Endothelial cell of umbilical vein (primary cell): ENCODE measurements around the gene CEP162. TPM values are rescaled to one million over a fixed set of nuclear protein-coding genes. Genes with fewer than 3 reads are reported as not detected.

ENCODE experiments used
- BruUV-seq: library from RNA; stranded (reverse); fragments of 400-500 nt; replicated peaks from 2 replicates; lab custom pipeline; 2021; lab: Mats Ljungman, UMichigan
- CTCF ChIA-PET: fragments of 300-600, 350-600 bp; sonication (Branson Sonifier 250); formaldehyde crosslinking; loops from one replicate; lab custom pipeline; 2021; ENCODE audit warnings: antibody characterized with exemption, inconsistent platforms; lab: Charles Lee
- POLR2A ChIA-PET: fragments of 300-600, 350-600 bp; sonication (Branson Sonifier 250); formaldehyde crosslinking; loops from one replicate; lab custom pipeline; 2021; ENCODE audit warnings: antibody characterized with exemption, inconsistent platforms; lab: Charles Lee
- DNase-seq: peaks from one replicate; pipeline ENCODE4 v3.0.0-alpha.2; 2011; ENCODE audit warnings: low read depth, low spot score
- FAIRE-seq: peaks from 2 replicates; lab custom pipeline; 2011; peaks lifted over from hg19 to GRCh38; lab: Jason Lieb, UNC
- H2AFZ ChIP-seq: 2 replicates; pipeline ENCODE4 v1.6.0; 2012; ENCODE audit warnings: low read depth, low read length, control low read depth, inconsistent platforms
- H3K27ac ChIP-seq: 2 replicates; pipeline ENCODE4 v1.5.1; 2011; ENCODE audit warnings: low read depth, mild to moderate bottlenecking, control low read depth, low read length, moderate library complexity; ENCODE audit not compliant: insufficient read depth
- H3K27me3 ChIP-seq, 2 experiments: 2 replicates each; pipeline versions ENCODE4 v1.6.0 to v1.6.1; 2011; ENCODE audit warnings: low read length in 2 of 2, mixed read lengths in 1 of 2; ENCODE audit not compliant: control insufficient read depth in 2 of 2, insufficient read depth in 2 of 2
- H3K36me3 ChIP-seq, 2 experiments: 2 replicates in 1 of 2; 3 replicates in 1 of 2; pipeline ENCODE4 v1.5.1; 2011; ENCODE audit warnings: low read length in 2 of 2, mild to moderate bottlenecking in 1 of 2, moderate library complexity in 1 of 2; ENCODE audit not compliant: control insufficient read depth in 2 of 2, insufficient read depth in 2 of 2; ENCODE audit errors: extremely low read depth in 1 of 2
- H3K4me1 ChIP-seq: 3 replicates; pipeline ENCODE4 v1.5.1; 2011; ENCODE audit warnings: mild to moderate bottlenecking, low read length; ENCODE audit not compliant: control insufficient read depth, insufficient read depth; ENCODE audit errors: extremely low read depth
- H3K4me2 ChIP-seq: 2 replicates; pipeline ENCODE4 v1.6.1; 2011; ENCODE audit warnings: low read length, control low read depth, mixed read lengths; ENCODE audit not compliant: insufficient read depth
- H3K4me3 ChIP-seq, 3 experiments: fragments of 200-600 bp in 1 of 3; sonication (generic), shearing (Covaris generic) in 1 of 3; replicated peaks in 1 of 3; 2 replicates each; pipeline ENCODE4 v1.5.1; 2011 to 2016; ENCODE audit warnings: control low read depth in 3 of 3, low read length in 3 of 3, mild to moderate bottlenecking in 2 of 3, inconsistent platforms in 1 of 3, low read depth in 1 of 3, moderate library complexity in 1 of 3; ENCODE audit not compliant: insufficient read depth in 1 of 3
- H3K79me2 ChIP-seq: 2 replicates; pipeline ENCODE4 v1.6.0; 2012; ENCODE audit warnings: low read length, inconsistent platforms; ENCODE audit not compliant: control insufficient read depth, insufficient read depth
- H3K9ac ChIP-seq: replicated peaks from 2 replicates; pipeline ENCODE3; 2011; ENCODE audit warnings: low read length, control low read depth; ENCODE audit not compliant: insufficient read depth; ENCODE audit errors: extremely low read depth
- H3K9me1 ChIP-seq: replicated peaks from 3 replicates; pipeline ENCODE4 v1.6.0; 2011; ENCODE audit warnings: mild to moderate bottlenecking, low read length; ENCODE audit not compliant: control insufficient read depth, insufficient read depth; ENCODE audit errors: extremely low read depth
- H3K9me3 ChIP-seq: replicated peaks from 2 replicates; pipeline ENCODE4 v1.5.1; 2012; ENCODE audit warnings: low read length, inconsistent platforms; ENCODE audit not compliant: control insufficient read depth, insufficient read depth
- H4K20me1 ChIP-seq: replicated peaks from 2 replicates; pipeline ENCODE3; 2011; ENCODE audit warnings: mild to moderate bottlenecking, low read length; ENCODE audit not compliant: control insufficient read depth, insufficient read depth; ENCODE audit errors: extremely low read depth
- CTCF ChIP-seq, 2 donors: IDR thresholded peaks; 1 replicate in 1 of 2; 2 replicates in 1 of 2; pipeline ENCODE4 v1.5.1; 2011; ENCODE audit warnings: low read length in 2 of 2, mild to moderate bottlenecking in 2 of 2, moderate library complexity in 2 of 2, control low read depth in 1 of 2, inconsistent platforms in 1 of 2, low read depth in 1 of 2; ENCODE audit not compliant: insufficient read depth in 1 of 2; ENCODE audit errors: extremely low read depth in 1 of 2
- EZH2 ChIP-seq: IDR thresholded peaks from 2 replicates; pipeline ENCODE4 v1.6.1; 2012; ENCODE audit warnings: borderline replicate concordance, low read depth, mild to moderate bottlenecking, moderate library complexity, low read length, inconsistent platforms; ENCODE audit not compliant: severe bottlenecking
- FOS ChIP-seq: IDR thresholded peaks from 2 replicates; pipeline ENCODE4 v1.6.1; 2011; ENCODE audit warnings: mild to moderate bottlenecking, low read length, moderate library complexity, borderline replicate concordance; ENCODE audit not compliant: insufficient read depth
- GATA2 ChIP-seq: IDR thresholded peaks from 2 replicates; pipeline ENCODE4 v1.7.0; 2011; ENCODE audit warnings: low read depth, mild to moderate bottlenecking, moderate library complexity, mixed read lengths, low read length; ENCODE audit not compliant: insufficient read length, insufficient read depth
- JUN ChIP-seq: IDR thresholded peaks from 2 replicates; pipeline ENCODE4 v1.6.1; 2011; ENCODE audit warnings: borderline replicate concordance, low read depth; ENCODE audit not compliant: insufficient read length, insufficient read depth
- MAX ChIP-seq: IDR thresholded peaks from 2 replicates; pipeline ENCODE4 v1.6.1; 2011; ENCODE audit not compliant: insufficient read depth, insufficient read length
- MYC ChIP-seq: IDR thresholded peaks from one replicate; pipeline ENCODE4 v1.6.1; 2011; ENCODE audit warnings: mild to moderate bottlenecking, low read depth, low read length
- POLR2A ChIP-seq: IDR thresholded peaks from 2 replicates; pipeline ENCODE4 v1.6.1; 2012; ENCODE audit warnings: low read depth, mild to moderate bottlenecking, control low read depth, low read length
- POLR2AphosphoS5 ChIP-seq: IDR thresholded peaks from 2 replicates; pipeline ENCODE4 v1.6.1; 2012; ENCODE audit warnings: low read depth, mild to moderate bottlenecking, control low read depth, low read length, moderate library complexity; ENCODE audit not compliant: insufficient read depth
- dilution Hi-C: fragments of 300-500 bp; cut with MboI; formaldehyde crosslinking; loops from one replicate; pipeline ENCODE4 v1.15.0; 2019; ENCODE audit warnings: low sequenced_read_pairs; ENCODE audit not compliant: extremely low pct_ligation_motif_present
- intact Hi-C: fragments of 100-400 bp; cut with micrococcal nuclease; formaldehyde crosslinking; loops from one replicate; pipeline ENCODE4 v1.10.0; 2022
- polyA plus RNA-seq, 4 experiments: library from polyadenylated mRNA; depleted of rRNA in 3 of 4; stranded (reverse) in 3 of 4; unstranded in 1 of 4; fragments of >200 nt; gene quantifications; 2 replicates each; pipeline versions ENCODE4 v1.2.1 to v1.2.3, GENCODE V29; 2011 to 2012; ENCODE audit warnings: missing spikeins in 1 of 4
- total RNA-seq: library from RNA; stranded (reverse); gene quantifications from 2 replicates; pipeline ENCODE4 v1.2.3, GENCODE V29; 2021

The CEP162 gene
- total and polyA plus RNA-seq, 2 donors (not counting 3 experiments of a cell fraction or from before 2014, with no cell fraction given), result 0.79 to 10.8 TPM

- H3K27me3 ChIP-seq, result no peaks in the 10 kb centered on the region
- H3K9me1 ChIP-seq, result no peaks in the 10 kb centered on the region
- FAIRE-seq, result no peak
- no peaks in the 10 kb centered on the region for H3K79me2 ChIP-seq
- no peak overlapping the region for H3K4me3 ChIP-seq
- H4K20me1 ChIP-seq, result no peaks in the 10 kb centered on the region
- H3K36me3 ChIP-seq, result peaks cover 0 to 2% of the 10 kb centered on the region in 2 experiments
- no peak overlapping the region for H3K9ac ChIP-seq
- H3K4me2 ChIP-seq, result no peak overlapping the region
- no peaks in the 10 kb centered on the region for H3K4me1 ChIP-seq
- BruUV-seq, result no TSS peak
- no peak for TF ChIP-seq FOS
- no peak for TF ChIP-seq GATA2
- no peak for TF ChIP-seq JUN
- TF ChIP-seq MYC, result no peak
- no peak for TF ChIP-seq EZH2
- no peak for TF ChIP-seq CTCF (IDR thresholded peaks at IDR 0.05; ENCODE audit: extremely low read depth in 1 of 2, insufficient read depth in 1 of 2, low read depth in 1 of 2, low read length in 2 of 2)
- no peak for TF ChIP-seq MAX
- TF ChIP-seq POLR2AphosphoS5, result no peak
- no peak for TF ChIP-seq POLR2A
- H2AFZ ChIP-seq, result no peak overlapping the region
- CTCF ChIA-PET, result no interaction called here
- no peak overlapping the region for H3K27ac ChIP-seq
- dilution Hi-C loops, result no loop called here
- intact Hi-C loops, result no loop called here
- no peak for DNase-seq
- H3K9me3 ChIP-seq, result no peaks in the 10 kb centered on the region
- POLR2A ChIA-PET, result no interaction called here
These were observed 60.0 kb downstream of the CEP162 start for GRCh38 chr6:84167457-84167856.
